Activated CD4-positive, alpha-beta T cell treated with anti-CD3 and anti-CD28 coated beads for 36 hours (primary cell): Measurements from ENCODE around the gene IP6K1. TPM values are rescaled to one million over a fixed set of nuclear protein-coding genes. Genes with fewer than 3 reads are reported as not detected.

Experiments
- ATAC-seq: fragments of 200-7000 bp; cut with Tn5 transposase; one replicate; pipeline ENCODE4 v1.10.0; 2021; ENCODE audit warnings: mild to moderate bottlenecking, moderate library complexity
- CTCF ChIA-PET: fragments of 350-600 bp; sonication (Branson Sonifier 250); formaldehyde crosslinking; loops from one replicate; lab custom pipeline; 2021; ENCODE audit warnings: antibody characterized with exemption; lab: Charles Lee
- POLR2A ChIA-PET: fragments of 350-600 bp; sonication (Branson Sonifier 250); formaldehyde crosslinking; loops from one replicate; lab custom pipeline; 2021; ENCODE audit warnings: antibody characterized with exemption, inconsistent platforms; lab: Charles Lee
- DNase-seq: peaks from one replicate; pipeline ENCODE4 v3.0.0-alpha.2; 2020
- H3K27ac Mint-ChIP-seq: one replicate; pipeline ENCODE4 v1.8.0; 2021; ENCODE audit warnings: mixed read lengths
- H3K27me3 Mint-ChIP-seq: one replicate; pipeline ENCODE4 v1.8.0; 2021; ENCODE audit warnings: mixed read lengths
- H3K36me3 Mint-ChIP-seq: one replicate; pipeline ENCODE4 v1.8.0; 2021; ENCODE audit warnings: low read depth, mixed read lengths
- H3K4me1 Mint-ChIP-seq: one replicate; pipeline ENCODE4 v1.8.0; 2021; ENCODE audit warnings: mixed read lengths
- H3K4me3 Mint-ChIP-seq: one replicate; pipeline ENCODE4 v1.8.0; 2021; ENCODE audit warnings: mild to moderate bottlenecking, moderate library complexity, mixed read lengths
- H3K9me3 Mint-ChIP-seq: one replicate; pipeline ENCODE4 v1.8.0; 2021; ENCODE audit warnings: low read depth, mixed read lengths
- intact Hi-C, 2 experiments: fragments of 100-400 bp; cut with DNase I in 1 of 2; cut with micrococcal nuclease in 1 of 2; formaldehyde crosslinking; loops; one replicate each; pipeline versions ENCODE4 v1.14.2 to v1.15.1; 2022 to 2024; cut with DNase I, micrococcal nuclease
- total RNA-seq, 2 experiments: library from RNA; stranded (reverse); gene quantifications; one replicate each; pipeline ENCODE4 v1.2.3, GENCODE V29; 2021

IP6K1 gene
- total RNA-seq, 2 experiments from 2014 or later, result 29.1 to 31.0 TPM

GRCh38 chr3:49805367-49805782, 19.0 kb upstream of the IP6K1 start:
- peak overlapping the region; percentile 55 for H3K27ac Mint-ChIP-seq
- no peaks in the 10 kb centered on the region for H3K9me3 Mint-ChIP-seq
- H3K36me3 Mint-ChIP-seq, result peaks cover 5% of the 10 kb centered on the region
- H3K27me3 Mint-ChIP-seq, result peaks cover 10% of the 10 kb centered on the region
- ATAC-seq, result no peak
- no peak for DNase-seq
- intact Hi-C loops, result no loop called here
- POLR2A ChIA-PET, result interaction anchor here (2.9 kb wide), 1 partner anchor 8 kb away, joined by 16 read pairs; the partner anchor contains the start of gene UBA7
- H3K4me1 Mint-ChIP-seq, result peaks cover 42% of the 10 kb centered on the region
- no peak overlapping the region for H3K4me3 Mint-ChIP-seq
- CTCF ChIA-PET, result interaction anchor here (0.5 to 5.2 kb wide), 7 partner anchors 8 to 295 kb away, joined by 3 to 56 read pairs (median 4); partner anchors contain the start of gene UBA7

- ATAC-seq (no peak), DNase-seq (no peak)
- H3K9me3 Mint-ChIP-seq, result no peaks in the 10 kb centered on the region
- H3K4me3 Mint-ChIP-seq, result peak overlapping the region; percentile 79
- peaks cover 10% of the 10 kb centered on the region for H3K27me3 Mint-ChIP-seq
- H3K4me1 Mint-ChIP-seq, result peaks cover 42% of the 10 kb centered on the region
- intact Hi-C loops, result loop anchor here in 1 of 2 experiments (5.0 kb wide), 1 partner anchor 103 kb away; no protein-coding TSS in a partner anchor
- ChIA-PET POLR2A (interaction anchor here (2.9 kb wide), 1 partner anchor 9 kb away, joined by 16 read pairs; the partner anchor contains the start of gene UBA7), CTCF (interaction anchor here (0.5 to 5.2 kb wide), 13 partner anchors 9 to 377 kb away, joined by 3 to 56 read pairs (median 4); partner anchors contain the start of genes IP6K1 and UBA7)
- no peak overlapping the region for H3K27ac Mint-ChIP-seq
- H3K36me3 Mint-ChIP-seq, result no peaks in the 10 kb centered on the region
Measured at GRCh38 chr3:49804141-49805041, 18.0 kb upstream of the IP6K1 start.

GRCh38 chr3:49803465-49804140, 17.3 kb upstream of the IP6K1 start:
- ATAC-seq, result peak; percentile 14
- DNase-seq, result peak; percentile 63
- no peak overlapping the region for H3K27ac Mint-ChIP-seq
- ChIA-PET CTCF (interaction anchor here (0.5 to 5.2 kb wide), 20 partner anchors 9 to 1872 kb away, joined by 3 to 56 read pairs (median 4); partner anchors contain the start of genes IP6K1 and UBA7), POLR2A (interaction anchor here (0.6 to 2.9 kb wide), 2 partner anchors 9 to 37 kb away, joined by 4 to 16 read pairs; partner anchors contain the start of gene UBA7)
- intact Hi-C loops, result loop anchor here (1.0 to 5.0 kb wide), 8 partner anchors 11 to 423 kb away; partner anchors contain the start of genes APEH (in 1 of the 2), DAG1 (in 1 of the 2) and IP6K1 (in 1 of the 2)
- H3K4me1 Mint-ChIP-seq, result peaks cover 42% of the 10 kb centered on the region
- H3K9me3 Mint-ChIP-seq, result no peaks in the 10 kb centered on the region
- H3K27me3 Mint-ChIP-seq, result peaks cover 10% of the 10 kb centered on the region
- H3K4me3 Mint-ChIP-seq, result peak overlapping the region; percentile 79
- H3K36me3 Mint-ChIP-seq, result no peaks in the 10 kb centered on the region

GRCh38 chr3:49802719-49803464, 16.6 kb upstream of the IP6K1 start, which contains the start of gene INKA1:
Gene INKA1, plus strand, starts transcription at chr3:49803261. Its CDS starts 132 bp downstream, at chr3:49803393.
- POLR2A ChIA-PET, result interaction anchor here (0.6 to 2.9 kb wide), 2 partner anchors 10 to 36 kb away, joined by 4 to 16 read pairs; partner anchors contain the start of gene UBA7
- H3K9me3 Mint-ChIP-seq, result no peaks in the 10 kb centered on the region

GRCh38 chr3:49801160-49801559, 14.8 kb upstream of the IP6K1 start:
- CTCF ChIA-PET, result interaction anchor here (0.8 to 3.9 kb wide), 4 partner anchors 12 to 38 kb away, joined by 4 to 27 read pairs (median 12); partner anchors contain the start of genes IP6K1 and UBA7
- H3K4me3 Mint-ChIP-seq, result no peak overlapping the region
- POLR2A ChIA-PET, result no interaction called here
- no peaks in the 10 kb centered on the region for H3K9me3 Mint-ChIP-seq
- H3K27ac Mint-ChIP-seq, result no peak overlapping the region
- H3K4me1 Mint-ChIP-seq, result peaks cover 24% of the 10 kb centered on the region
- DNase-seq (no peak), ATAC-seq (no peak)
- H3K36me3 Mint-ChIP-seq, result no peaks in the 10 kb centered on the region
- intact Hi-C loops, result loop anchor here in 1 of 2 experiments (5.0 kb wide), 1 partner anchor 106 kb away; no protein-coding TSS in a partner anchor
- H3K27me3 Mint-ChIP-seq, result peaks cover 10% of the 10 kb centered on the region

More at GRCh38 chr3:49802719-49803464, 16.6 kb upstream of the IP6K1 start, which contains the start of gene INKA1:
- DNase-seq (peak; percentile 94), ATAC-seq (peak; percentile 87)
- H3K4me1 Mint-ChIP-seq, result peaks cover 40% of the 10 kb centered on the region
- CTCF ChIA-PET, result interaction anchor here (0.5 to 5.2 kb wide), 30 partner anchors 10 to 1873 kb away, joined by 3 to 56 read pairs (median 3); partner anchors contain the start of genes IP6K1 and UBA7
- no peaks in the 10 kb centered on the region for H3K36me3 Mint-ChIP-seq
- H3K27me3 Mint-ChIP-seq, result peaks cover 10% of the 10 kb centered on the region
- intact Hi-C loops, result loop anchor here (1.0 to 5.0 kb wide), 13 partner anchors 11 to 424 kb away; partner anchors contain the start of genes IP6K1 (in 2 of the 2), AMIGO3 (in 1 of the 2), APEH (in 1 of the 2) and DAG1 (in 1 of the 2)
- H3K4me3 Mint-ChIP-seq, result peak within 1 kb of the TSS; percentile 79
- peak within 1 kb of the TSS; percentile 55 for H3K27ac Mint-ChIP-seq

GRCh38 chr3:49799761-49800160, 13.4 kb upstream of the IP6K1 start, which contains the start of gene CDHR4:
Gene CDHR4, minus strand, starts transcription at chr3:49799873. Its CDS starts 61 bp downstream, at chr3:49799812.
- Mint-ChIP-seq H3K4me1 (peaks cover 12% of the 10 kb centered on the region), H3K4me3 (no peak within 1 kb of the TSS), H3K27ac (no peak within 1 kb of the TSS), H3K27me3 (peaks cover 10% of the 10 kb centered on the region), H3K9me3 (no peaks in the 10 kb centered on the region), H3K36me3 (no peaks in the 10 kb centered on the region)
- ChIA-PET CTCF (interaction anchor here (1.0 to 2.2 kb wide), 4 partner anchors 20 to 109 kb away, joined by 4 to 15 read pairs (median 4); no protein-coding TSS in a partner anchor), POLR2A (no interaction called here)
- no peak for ATAC-seq
- intact Hi-C loops, result loop anchor here in 1 of 2 experiments (5.0 kb wide), 1 partner anchor 108 kb away; no protein-coding TSS in a partner anchor
- no peak for DNase-seq

GRCh38 chr3:49799105-49799504, 12.8 kb upstream of the IP6K1 start:
- POLR2A ChIA-PET, result no interaction called here
- no peaks in the 10 kb centered on the region for H3K9me3 Mint-ChIP-seq
- ATAC-seq (no peak), DNase-seq (no peak)
- peaks cover 10% of the 10 kb centered on the region for H3K27me3 Mint-ChIP-seq
- no peak overlapping the region for H3K27ac Mint-ChIP-seq
- no peak overlapping the region for H3K4me3 Mint-ChIP-seq
- CTCF ChIA-PET, result interaction anchor here (1.4 to 2.2 kb wide), 2 partner anchors 40 to 109 kb away, joined by 4 to 15 read pairs; no protein-coding TSS in a partner anchor
- no peaks in the 10 kb centered on the region for H3K36me3 Mint-ChIP-seq
- intact Hi-C loops, result no loop called here
- H3K4me1 Mint-ChIP-seq, result peaks cover 11% of the 10 kb centered on the region

GRCh38 chr3:49794926-49795905, 8.9 kb upstream of the IP6K1 start:
- H3K4me3 Mint-ChIP-seq, result no peak overlapping the region
- ChIA-PET POLR2A (no interaction called here), CTCF (interaction anchor here (0.5 to 0.9 kb wide), 2 partner anchors 9 to 205 kb away, joined by 3 to 4 read pairs; no protein-coding TSS in a partner anchor)
- DNase-seq (no peak), ATAC-seq (no peak)
- intact Hi-C loops, result no loop called here
- H3K27ac Mint-ChIP-seq, result no peak overlapping the region
- H3K4me1 Mint-ChIP-seq, result peaks cover 3% of the 10 kb centered on the region
- H3K27me3 Mint-ChIP-seq, result no peaks in the 10 kb centered on the region
- no peaks in the 10 kb centered on the region for H3K36me3 Mint-ChIP-seq
- H3K9me3 Mint-ChIP-seq, result no peaks in the 10 kb centered on the region

GRCh38 chr3:49794431-49794830, 8.1 kb upstream of the IP6K1 start:
- no peak overlapping the region for H3K27ac Mint-ChIP-seq
- peaks cover 7% of the 10 kb centered on the region for H3K4me1 Mint-ChIP-seq
- DNase-seq, result no peak
- intact Hi-C loops, result no loop called here
- no peaks in the 10 kb centered on the region for H3K36me3 Mint-ChIP-seq
- no peak overlapping the region for H3K4me3 Mint-ChIP-seq
- no peak for ATAC-seq
- H3K27me3 Mint-ChIP-seq, result no peaks in the 10 kb centered on the region
- ChIA-PET CTCF (interaction anchor here (0.5 kb wide), 1 partner anchor 204 kb away, joined by 4 read pairs; no protein-coding TSS in a partner anchor), POLR2A (no interaction called here)
- no peaks in the 10 kb centered on the region for H3K9me3 Mint-ChIP-seq
